NCI-H1694 treated with DMSO at 0.1 percent for 48 hours (cell line): ENCODE measurements around the gene NUAK1.

Experiments
- DNase-seq: peaks from one replicate; lab custom pipeline; 2025; lab: John Stamatoyannopoulos, UW

NUAK1 gene

GRCh38 chr12:106109168-106109910 is 29.4 kb downstream of the NUAK1 start:
- no peak for DNase-seq

- no peak for DNase-seq
Observed at GRCh38 chr12:106108185-106108835, 30.4 kb downstream of the NUAK1 start.

GRCh38 chr12:106107566-106107965 is 31.2 kb downstream of the NUAK1 start:
- no peak for DNase-seq

GRCh38 chr12:106106892-106107291 is 31.9 kb downstream of the NUAK1 start:
- DNase-seq, result no peak

- DNase-seq, result no peak
Observed at GRCh38 chr12:106106061-106106566, 32.6 kb downstream of the NUAK1 start.

- no peak for DNase-seq
Observed at GRCh38 chr12:106101803-106102202, 37.0 kb downstream of the NUAK1 start.

GRCh38 chr12:106098691-106099200 is 40.0 kb downstream of the NUAK1 start:
- DNase-seq, result no peak

GRCh38 chr12:106097011-106097410 is 41.7 kb downstream of the NUAK1 start:
- no peak for DNase-seq

- no peak for DNase-seq
Observed at GRCh38 chr12:106096376-106096775, 42.4 kb downstream of the NUAK1 start.

GRCh38 chr12:106094304-106094703 is 44.5 kb downstream of the NUAK1 start:
- no peak for DNase-seq

- no peak for DNase-seq
Observed at GRCh38 chr12:106093246-106093645, 45.5 kb downstream of the NUAK1 start.

- no peak for DNase-seq
Observed at GRCh38 chr12:106091446-106091820, 47.3 kb downstream of the NUAK1 start.

- no peak for DNase-seq
Observed at GRCh38 chr12:106090591-106091445, 47.9 kb downstream of the NUAK1 start.

GRCh38 chr12:106089935-106090334 is 48.8 kb downstream of the NUAK1 start:
- DNase-seq, result no peak

- no peak for DNase-seq
Observed at GRCh38 chr12:106088811-106089485, 49.8 kb downstream of the NUAK1 start.

- no peak for DNase-seq
Observed at GRCh38 chr12:106088246-106088808, 50.4 kb downstream of the NUAK1 start.

GRCh38 chr12:106086696-106087095 is 52.1 kb downstream of the NUAK1 start:
- no peak for DNase-seq

GRCh38 chr12:106085213-106085612 is 53.5 kb downstream of the NUAK1 start:
- no peak for DNase-seq

GRCh38 chr12:106084759-106085158 is 54.0 kb downstream of the NUAK1 start:
- no peak for DNase-seq

GRCh38 chr12:106084014-106084671 is 54.6 kb downstream of the NUAK1 start:
- no peak for DNase-seq
